Endothelial cell of umbilical vein (primary cell): ENCODE measurements around the gene RASGRF2. TPM values are rescaled to one million over a fixed set of nuclear protein-coding genes. Genes with fewer than 3 reads are reported as not detected.

Experiments
- BruUV-seq: library from RNA; stranded (reverse); fragments of 400-500 nt; replicated peaks from 2 replicates; lab custom pipeline; 2021; lab: Mats Ljungman, UMichigan
- CTCF ChIA-PET: fragments of 300-600, 350-600 bp; sonication (Branson Sonifier 250); formaldehyde crosslinking; loops from one replicate; lab custom pipeline; 2021; ENCODE audit warnings: antibody characterized with exemption, inconsistent platforms; lab: Charles Lee
- POLR2A ChIA-PET: fragments of 300-600, 350-600 bp; sonication (Branson Sonifier 250); formaldehyde crosslinking; loops from one replicate; lab custom pipeline; 2021; ENCODE audit warnings: antibody characterized with exemption, inconsistent platforms; lab: Charles Lee
- DNase-seq: peaks from one replicate; pipeline ENCODE4 v3.0.0-alpha.2; 2011; ENCODE audit warnings: low read depth, low spot score
- FAIRE-seq: peaks from 2 replicates; lab custom pipeline; 2011; peaks lifted over from hg19 to GRCh38; lab: Jason Lieb, UNC
- H2AFZ ChIP-seq: 2 replicates; pipeline ENCODE4 v1.6.0; 2012; ENCODE audit warnings: low read depth, low read length, control low read depth, inconsistent platforms
- H3K27ac ChIP-seq: 2 replicates; pipeline ENCODE4 v1.5.1; 2011; ENCODE audit warnings: low read depth, mild to moderate bottlenecking, control low read depth, low read length, moderate library complexity; ENCODE audit not compliant: insufficient read depth
- H3K27me3 ChIP-seq, 2 experiments: 2 replicates each; pipeline versions ENCODE4 v1.6.0 to v1.6.1; 2011; ENCODE audit warnings: low read length in 2 of 2, mixed read lengths in 1 of 2; ENCODE audit not compliant: control insufficient read depth in 2 of 2, insufficient read depth in 2 of 2
- H3K36me3 ChIP-seq, 2 experiments: 2 replicates in 1 of 2; 3 replicates in 1 of 2; pipeline ENCODE4 v1.5.1; 2011; ENCODE audit warnings: low read length in 2 of 2, mild to moderate bottlenecking in 1 of 2, moderate library complexity in 1 of 2; ENCODE audit not compliant: control insufficient read depth in 2 of 2, insufficient read depth in 2 of 2; ENCODE audit errors: extremely low read depth in 1 of 2
- H3K4me1 ChIP-seq: 3 replicates; pipeline ENCODE4 v1.5.1; 2011; ENCODE audit warnings: mild to moderate bottlenecking, low read length; ENCODE audit not compliant: control insufficient read depth, insufficient read depth; ENCODE audit errors: extremely low read depth
- H3K4me2 ChIP-seq: 2 replicates; pipeline ENCODE4 v1.6.1; 2011; ENCODE audit warnings: low read length, control low read depth, mixed read lengths; ENCODE audit not compliant: insufficient read depth
- H3K4me3 ChIP-seq, 3 experiments: fragments of 200-600 bp in 1 of 3; sonication (generic), shearing (Covaris generic) in 1 of 3; replicated peaks in 1 of 3; 2 replicates each; pipeline ENCODE4 v1.5.1; 2011 to 2016; ENCODE audit warnings: control low read depth in 3 of 3, low read length in 3 of 3, mild to moderate bottlenecking in 2 of 3, inconsistent platforms in 1 of 3, low read depth in 1 of 3, moderate library complexity in 1 of 3; ENCODE audit not compliant: insufficient read depth in 1 of 3
- H3K79me2 ChIP-seq: 2 replicates; pipeline ENCODE4 v1.6.0; 2012; ENCODE audit warnings: low read length, inconsistent platforms; ENCODE audit not compliant: control insufficient read depth, insufficient read depth
- H3K9ac ChIP-seq: replicated peaks from 2 replicates; pipeline ENCODE3; 2011; ENCODE audit warnings: low read length, control low read depth; ENCODE audit not compliant: insufficient read depth; ENCODE audit errors: extremely low read depth
- H3K9me1 ChIP-seq: replicated peaks from 3 replicates; pipeline ENCODE4 v1.6.0; 2011; ENCODE audit warnings: mild to moderate bottlenecking, low read length; ENCODE audit not compliant: control insufficient read depth, insufficient read depth; ENCODE audit errors: extremely low read depth
- H3K9me3 ChIP-seq: replicated peaks from 2 replicates; pipeline ENCODE4 v1.5.1; 2012; ENCODE audit warnings: low read length, inconsistent platforms; ENCODE audit not compliant: control insufficient read depth, insufficient read depth
- H4K20me1 ChIP-seq: replicated peaks from 2 replicates; pipeline ENCODE3; 2011; ENCODE audit warnings: mild to moderate bottlenecking, low read length; ENCODE audit not compliant: control insufficient read depth, insufficient read depth; ENCODE audit errors: extremely low read depth
- CTCF ChIP-seq, 2 donors: IDR thresholded peaks; 1 replicate in 1 of 2; 2 replicates in 1 of 2; pipeline ENCODE4 v1.5.1; 2011; ENCODE audit warnings: low read length in 2 of 2, mild to moderate bottlenecking in 2 of 2, moderate library complexity in 2 of 2, control low read depth in 1 of 2, inconsistent platforms in 1 of 2, low read depth in 1 of 2; ENCODE audit not compliant: insufficient read depth in 1 of 2; ENCODE audit errors: extremely low read depth in 1 of 2
- EZH2 ChIP-seq: IDR thresholded peaks from 2 replicates; pipeline ENCODE4 v1.6.1; 2012; ENCODE audit warnings: borderline replicate concordance, low read depth, mild to moderate bottlenecking, moderate library complexity, low read length, inconsistent platforms; ENCODE audit not compliant: severe bottlenecking
- FOS ChIP-seq: IDR thresholded peaks from 2 replicates; pipeline ENCODE4 v1.6.1; 2011; ENCODE audit warnings: mild to moderate bottlenecking, low read length, moderate library complexity, borderline replicate concordance; ENCODE audit not compliant: insufficient read depth
- GATA2 ChIP-seq: IDR thresholded peaks from 2 replicates; pipeline ENCODE4 v1.7.0; 2011; ENCODE audit warnings: low read depth, mild to moderate bottlenecking, moderate library complexity, mixed read lengths, low read length; ENCODE audit not compliant: insufficient read length, insufficient read depth
- JUN ChIP-seq: IDR thresholded peaks from 2 replicates; pipeline ENCODE4 v1.6.1; 2011; ENCODE audit warnings: borderline replicate concordance, low read depth; ENCODE audit not compliant: insufficient read length, insufficient read depth
- MAX ChIP-seq: IDR thresholded peaks from 2 replicates; pipeline ENCODE4 v1.6.1; 2011; ENCODE audit not compliant: insufficient read depth, insufficient read length
- MYC ChIP-seq: IDR thresholded peaks from one replicate; pipeline ENCODE4 v1.6.1; 2011; ENCODE audit warnings: mild to moderate bottlenecking, low read depth, low read length
- POLR2A ChIP-seq: IDR thresholded peaks from 2 replicates; pipeline ENCODE4 v1.6.1; 2012; ENCODE audit warnings: low read depth, mild to moderate bottlenecking, control low read depth, low read length
- POLR2AphosphoS5 ChIP-seq: IDR thresholded peaks from 2 replicates; pipeline ENCODE4 v1.6.1; 2012; ENCODE audit warnings: low read depth, mild to moderate bottlenecking, control low read depth, low read length, moderate library complexity; ENCODE audit not compliant: insufficient read depth
- dilution Hi-C: fragments of 300-500 bp; cut with MboI; formaldehyde crosslinking; loops from one replicate; pipeline ENCODE4 v1.15.0; 2019; ENCODE audit warnings: low sequenced_read_pairs; ENCODE audit not compliant: extremely low pct_ligation_motif_present
- intact Hi-C: fragments of 100-400 bp; cut with micrococcal nuclease; formaldehyde crosslinking; loops from one replicate; pipeline ENCODE4 v1.10.0; 2022
- polyA plus RNA-seq, 4 experiments: library from polyadenylated mRNA; depleted of rRNA in 3 of 4; stranded (reverse) in 3 of 4; unstranded in 1 of 4; fragments of >200 nt; gene quantifications; 2 replicates each; pipeline versions ENCODE4 v1.2.1 to v1.2.3, GENCODE V29; 2011 to 2012; ENCODE audit warnings: missing spikeins in 1 of 4
- total RNA-seq: library from RNA; stranded (reverse); gene quantifications from 2 replicates; pipeline ENCODE4 v1.2.3, GENCODE V29; 2021

Gene RASGRF2
- total and polyA plus RNA-seq, 2 donors (not counting 3 experiments of a cell fraction or from before 2014, with no cell fraction given), result 0.41 to 4.0 TPM

GRCh38 chr5:81183811-81184748, 223.9 kb downstream of the RASGRF2 start:
- TF ChIP-seq CTCF (IDR thresholded peaks at IDR 0.05; ENCODE audit: extremely low read depth in 1 of 2, insufficient read depth in 1 of 2, low read depth in 1 of 2, low read length in 2 of 2) (no peak), MAX (no peak), FOS (no peak), POLR2AphosphoS5 (no peak), GATA2 (no peak), MYC (no peak), EZH2 (no peak), POLR2A (no peak), JUN (no peak)
- H3K9me1 ChIP-seq, result no peaks in the 10 kb centered on the region
- FAIRE-seq (no peak), DNase-seq (no peak)
- no peak overlapping the region for H3K4me3 ChIP-seq
- no peaks in the 10 kb centered on the region for H4K20me1 ChIP-seq
- H3K27ac ChIP-seq, result no peak overlapping the region
- dilution Hi-C loops (no loop called here), intact Hi-C loops (no loop called here)
- H3K27me3 ChIP-seq, result no peaks in the 10 kb centered on the region
- no peaks in the 10 kb centered on the region for H3K79me2 ChIP-seq
- no TSS peak for BruUV-seq
- H3K9me3 ChIP-seq, result no peaks in the 10 kb centered on the region
- no peak overlapping the region for H3K9ac ChIP-seq
- POLR2A ChIA-PET, result no interaction called here
- H3K4me1 ChIP-seq, result no peaks in the 10 kb centered on the region
- CTCF ChIA-PET, result no interaction called here
- H3K4me2 ChIP-seq, result no peak overlapping the region
- no peak overlapping the region for H2AFZ ChIP-seq
- H3K36me3 ChIP-seq, result no peaks in the 10 kb centered on the region
